ENCODE results near the gene MYMX.

GRCh38 chr6:44169154-44169553 is 47.6 kb upstream of the MYMX start:
- TF ChIP-seq NR3C1 (IDR thresholded peaks at IDR 0.05) (no peak), CTCF (IDR thresholded peaks at IDR 0.05) (no peak), POLR2A (IDR thresholded peaks at IDR 0.05; ENCODE audit: low read length) (no peak), EP300 (IDR thresholded peaks at IDR 0.05) (no peak), USF2 (IDR thresholded peaks at IDR 0.05) (no peak), RAD21 (conservative IDR thresholded peaks at IDR 0.05 in 1 of 2, IDR thresholded peaks at IDR 0.05 in 1 of 2) (no peak), FOSL2 (IDR thresholded peaks at IDR 0.05) (no peak), FOSL2 (CRISPR knock-in tag; IDR thresholded peaks at IDR 0.05) (no peak), CHD2 (IDR thresholded peaks at IDR 0.05; ENCODE audit: low read length, partially characterized antibody) (no peak), REST (IDR thresholded peaks at IDR 0.05) (no peak), HEYL (CRISPR knock-in tag; IDR thresholded peaks at IDR 0.05) (no peak), RCOR1 (IDR thresholded peaks at IDR 0.05; ENCODE audit: low read depth, low read length) (no peak), CEBPB (IDR thresholded peaks at IDR 0.05) (no peak), POLR2AphosphoS2 (conservative IDR thresholded peaks at IDR 0.05; ENCODE audit: low read length) (no peak)

All from A549 (cell line).